HepG2 (cell line): ENCODE measurements around the gene WDR45B. TPM values are rescaled to one million over a fixed set of nuclear protein-coding genes. Genes with fewer than 3 reads are reported as not detected.

Source experiments
- ELF3 ChIP-seq: IDR thresholded peaks from 2 replicates; pipeline ENCODE4 v1.6.1; 2016; ENCODE audit warnings: missing genetic modification reagents, missing compliant biosample characterization
- EP300 ChIP-seq, 3 experiments: sonication (generic) in 1 of 3; formaldehyde crosslinking in 1 of 3; IDR thresholded peaks; 2 replicates each; pipeline versions ENCODE4 v1.5.1 to v1.6.1; 2011 to 2020; ENCODE audit warnings: low read depth in 2 of 3, low read length in 2 of 3, borderline replicate concordance in 1 of 3, improper control_type of control experiment in 1 of 3, mild to moderate bottlenecking in 1 of 3, missing genetic modification reagents in 1 of 3, moderate library complexity in 1 of 3
- HDAC1 ChIP-seq: sonication (generic); formaldehyde crosslinking; IDR thresholded peaks from 2 replicates; pipeline ENCODE4 v1.5.1; 2020; ENCODE audit warnings: mild to moderate bottlenecking, missing genetic modification reagents
- KDM6A ChIP-seq: IDR thresholded peaks from 2 replicates; pipeline ENCODE4 v1.6.1; 2016; ENCODE audit warnings: low read depth
- PHF20 ChIP-seq: sonication (generic); formaldehyde crosslinking; IDR thresholded peaks from 2 replicates; pipeline ENCODE4 v1.5.0; 2020; ENCODE audit warnings: mild to moderate bottlenecking, missing genetic modification reagents
- RFX1 ChIP-seq: fragments of 450-650 bp; IDR thresholded peaks from 2 replicates; pipeline ENCODE4 v1.6.1; 2017
- SALL1 ChIP-seq: sonication (generic); formaldehyde crosslinking; IDR thresholded peaks from 2 replicates; pipeline ENCODE4 v1.8.0; 2022; ENCODE audit warnings: mild to moderate bottlenecking, missing genetic modification reagents
- ZNF234 ChIP-seq: sonication (generic); formaldehyde crosslinking; conservative IDR thresholded peaks from 2 replicates; pipeline ENCODE4 v1.5.1; 2020; ENCODE audit warnings: mild to moderate bottlenecking, missing genetic modification reagents
- ZNF570 ChIP-seq: sonication (generic); formaldehyde crosslinking; IDR thresholded peaks from 2 replicates; pipeline ENCODE4 v1.4.0; 2020; ENCODE audit warnings: mild to moderate bottlenecking, missing genetic modification reagents, borderline replicate concordance
- polyA plus RNA-seq, 8 experiments: library from polyadenylated mRNA; depleted of rRNA in 3 of 8; stranded (reverse) in 7 of 8; unstranded in 1 of 8; fragments of >200 nt; fragmentation: Illumina TruSeq in 4 of 8; extraction: Trizol in 4 of 8; gene quantifications; 2 replicates each; pipeline versions ENCODE4 v1.2.1 to v1.2.3, GENCODE V29; 2011 to 2016; ENCODE audit warnings: low read depth in 4 of 8, missing spikeins in 1 of 8, mixed read lengths in 1 of 8; ENCODE audit not compliant: insufficient read depth in 1 of 8
- total RNA-seq, 5 experiments: library from RNA; depleted of rRNA; stranded (reverse); fragments of >200 nt; fragmentation: Illumina TruSeq; extraction: Trizol; gene quantifications; 2 replicates each; pipeline ENCODE4 v1.2.3, GENCODE V29; 2016; ENCODE audit warnings: low read depth in 1 of 5
- TF ChIP-seq, protein P1 (sequence below): sonication (generic); formaldehyde crosslinking; IDR thresholded peaks from 2 replicates; pipeline ENCODE4 v1.4.0; 2020; ENCODE audit warnings: missing genetic modification reagents
- TF ChIP-seq, protein P2 (sequence below): sonication (generic); formaldehyde crosslinking; IDR thresholded peaks from 2 replicates; pipeline ENCODE4 v1.5.0; 2020; ENCODE audit warnings: missing genetic modification reagents
- TF ChIP-seq, protein P3 (sequence below): sonication (generic); formaldehyde crosslinking; IDR thresholded peaks from one replicate; pipeline ENCODE4 v1.5.1; 2020; ENCODE audit warnings: mild to moderate bottlenecking, missing genetic modification reagents; ENCODE audit errors: not compliant biosample characterization
- TF ChIP-seq, protein P4 (sequence below): sonication (generic); formaldehyde crosslinking; IDR thresholded peaks from 2 replicates; pipeline ENCODE4 v1.8.1; 2022; ENCODE audit warnings: mild to moderate bottlenecking, missing genetic modification reagents

Gene WDR45B
- total and polyA plus RNA-seq, 2 of the 13 experiments (the other 11 are each of a cell fraction or from before 2014, with no cell fraction given): 86.2 to 155 TPM

DNA sequence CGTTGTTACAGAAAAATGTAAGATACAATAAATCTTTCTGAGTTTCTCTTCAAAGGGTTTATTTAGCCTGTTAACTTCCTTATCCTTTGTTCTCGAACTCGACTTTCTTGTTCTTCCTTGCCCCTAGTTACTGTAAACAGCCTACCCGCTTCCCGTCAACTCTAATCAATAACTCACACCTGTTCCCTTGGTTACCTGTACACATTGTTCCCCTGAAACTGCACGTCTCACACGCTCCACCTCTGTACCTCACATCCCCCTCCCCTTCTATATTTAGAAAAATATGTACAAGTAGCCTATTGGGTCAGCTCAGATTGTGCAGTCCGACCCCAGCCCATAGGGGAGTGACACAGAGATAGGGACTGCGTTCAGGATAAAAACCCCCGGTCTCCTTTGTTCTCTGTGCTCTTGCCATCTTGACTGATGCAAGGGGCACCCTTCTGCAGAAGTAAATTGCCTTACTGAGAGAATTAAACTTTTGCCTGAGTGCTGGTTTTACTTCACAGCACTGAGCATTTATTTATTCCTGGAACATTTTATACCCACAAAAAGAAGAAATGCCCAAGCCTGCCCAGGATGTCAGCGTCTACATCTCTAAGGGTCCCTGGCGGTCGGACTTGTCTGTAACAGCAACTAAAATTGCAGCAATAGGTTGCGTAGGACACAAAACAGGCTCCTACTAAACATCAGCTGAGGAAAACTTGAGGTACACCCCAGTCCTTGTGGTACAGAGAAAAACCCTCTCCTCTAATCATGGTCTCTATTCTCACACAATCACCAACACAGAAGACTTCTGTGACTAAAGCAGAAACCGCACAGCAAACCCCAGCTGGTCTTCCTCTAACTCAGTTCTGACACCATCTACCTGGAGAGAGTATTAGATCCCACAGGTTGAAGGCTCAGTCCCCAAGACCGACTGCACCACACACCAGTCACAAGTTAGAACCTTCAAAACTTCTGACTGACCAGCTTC, 11.3 kb downstream of the WDR45B start (continued):
- TF ChIP-seq, protein P1, sequence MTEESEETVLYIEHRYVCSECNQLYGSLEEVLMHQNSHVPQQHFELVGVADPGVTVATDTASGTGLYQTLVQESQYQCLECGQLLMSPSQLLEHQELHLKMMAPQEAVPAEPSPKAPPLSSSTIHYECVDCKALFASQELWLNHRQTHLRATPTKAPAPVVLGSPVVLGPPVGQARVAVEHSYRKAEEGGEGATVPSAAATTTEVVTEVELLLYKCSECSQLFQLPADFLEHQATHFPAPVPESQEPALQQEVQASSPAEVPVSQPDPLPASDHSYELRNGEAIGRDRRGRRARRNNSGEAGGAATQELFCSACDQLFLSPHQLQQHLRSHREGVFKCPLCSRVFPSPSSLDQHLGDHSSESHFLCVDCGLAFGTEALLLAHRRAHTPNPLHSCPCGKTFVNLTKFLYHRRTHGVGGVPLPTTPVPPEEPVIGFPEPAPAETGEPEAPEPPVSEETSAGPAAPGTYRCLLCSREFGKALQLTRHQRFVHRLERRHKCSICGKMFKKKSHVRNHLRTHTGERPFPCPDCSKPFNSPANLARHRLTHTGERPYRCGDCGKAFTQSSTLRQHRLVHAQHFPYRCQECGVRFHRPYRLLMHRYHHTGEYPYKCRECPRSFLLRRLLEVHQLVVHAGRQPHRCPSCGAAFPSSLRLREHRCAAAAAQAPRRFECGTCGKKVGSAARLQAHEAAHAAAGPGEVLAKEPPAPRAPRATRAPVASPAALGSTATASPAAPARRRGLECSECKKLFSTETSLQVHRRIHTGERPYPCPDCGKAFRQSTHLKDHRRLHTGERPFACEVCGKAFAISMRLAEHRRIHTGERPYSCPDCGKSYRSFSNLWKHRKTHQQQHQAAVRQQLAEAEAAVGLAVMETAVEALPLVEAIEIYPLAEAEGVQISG: no peak
- no peak for TF ChIP-seq ZNF570
- peak; percentile 44; the same call in 1 of the 2 replicates for TF ChIP-seq SALL1 (CRISPR knock-in tag)
- no peak for TF ChIP-seq KDM6A (CRISPR knock-in tag)
- peak; percentile 83 for TF ChIP-seq ELF3 (CRISPR knock-in tag)
- no peak for TF ChIP-seq ZNF234
- peak; percentile 69 for TF ChIP-seq HDAC1 (CRISPR knock-in tag)
- no peak for TF ChIP-seq PHF20 (CRISPR knock-in tag)
- TF ChIP-seq, protein P2, sequence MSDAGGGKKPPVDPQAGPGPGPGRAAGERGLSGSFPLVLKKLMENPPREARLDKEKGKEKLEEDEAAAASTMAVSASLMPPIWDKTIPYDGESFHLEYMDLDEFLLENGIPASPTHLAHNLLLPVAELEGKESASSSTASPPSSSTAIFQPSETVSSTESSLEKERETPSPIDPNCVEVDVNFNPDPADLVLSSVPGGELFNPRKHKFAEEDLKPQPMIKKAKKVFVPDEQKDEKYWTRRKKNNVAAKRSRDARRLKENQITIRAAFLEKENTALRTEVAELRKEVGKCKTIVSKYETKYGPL (CRISPR knock-in tag): no peak
- TF ChIP-seq RFX1: peak; percentile 71
- TF ChIP-seq, protein P3, sequence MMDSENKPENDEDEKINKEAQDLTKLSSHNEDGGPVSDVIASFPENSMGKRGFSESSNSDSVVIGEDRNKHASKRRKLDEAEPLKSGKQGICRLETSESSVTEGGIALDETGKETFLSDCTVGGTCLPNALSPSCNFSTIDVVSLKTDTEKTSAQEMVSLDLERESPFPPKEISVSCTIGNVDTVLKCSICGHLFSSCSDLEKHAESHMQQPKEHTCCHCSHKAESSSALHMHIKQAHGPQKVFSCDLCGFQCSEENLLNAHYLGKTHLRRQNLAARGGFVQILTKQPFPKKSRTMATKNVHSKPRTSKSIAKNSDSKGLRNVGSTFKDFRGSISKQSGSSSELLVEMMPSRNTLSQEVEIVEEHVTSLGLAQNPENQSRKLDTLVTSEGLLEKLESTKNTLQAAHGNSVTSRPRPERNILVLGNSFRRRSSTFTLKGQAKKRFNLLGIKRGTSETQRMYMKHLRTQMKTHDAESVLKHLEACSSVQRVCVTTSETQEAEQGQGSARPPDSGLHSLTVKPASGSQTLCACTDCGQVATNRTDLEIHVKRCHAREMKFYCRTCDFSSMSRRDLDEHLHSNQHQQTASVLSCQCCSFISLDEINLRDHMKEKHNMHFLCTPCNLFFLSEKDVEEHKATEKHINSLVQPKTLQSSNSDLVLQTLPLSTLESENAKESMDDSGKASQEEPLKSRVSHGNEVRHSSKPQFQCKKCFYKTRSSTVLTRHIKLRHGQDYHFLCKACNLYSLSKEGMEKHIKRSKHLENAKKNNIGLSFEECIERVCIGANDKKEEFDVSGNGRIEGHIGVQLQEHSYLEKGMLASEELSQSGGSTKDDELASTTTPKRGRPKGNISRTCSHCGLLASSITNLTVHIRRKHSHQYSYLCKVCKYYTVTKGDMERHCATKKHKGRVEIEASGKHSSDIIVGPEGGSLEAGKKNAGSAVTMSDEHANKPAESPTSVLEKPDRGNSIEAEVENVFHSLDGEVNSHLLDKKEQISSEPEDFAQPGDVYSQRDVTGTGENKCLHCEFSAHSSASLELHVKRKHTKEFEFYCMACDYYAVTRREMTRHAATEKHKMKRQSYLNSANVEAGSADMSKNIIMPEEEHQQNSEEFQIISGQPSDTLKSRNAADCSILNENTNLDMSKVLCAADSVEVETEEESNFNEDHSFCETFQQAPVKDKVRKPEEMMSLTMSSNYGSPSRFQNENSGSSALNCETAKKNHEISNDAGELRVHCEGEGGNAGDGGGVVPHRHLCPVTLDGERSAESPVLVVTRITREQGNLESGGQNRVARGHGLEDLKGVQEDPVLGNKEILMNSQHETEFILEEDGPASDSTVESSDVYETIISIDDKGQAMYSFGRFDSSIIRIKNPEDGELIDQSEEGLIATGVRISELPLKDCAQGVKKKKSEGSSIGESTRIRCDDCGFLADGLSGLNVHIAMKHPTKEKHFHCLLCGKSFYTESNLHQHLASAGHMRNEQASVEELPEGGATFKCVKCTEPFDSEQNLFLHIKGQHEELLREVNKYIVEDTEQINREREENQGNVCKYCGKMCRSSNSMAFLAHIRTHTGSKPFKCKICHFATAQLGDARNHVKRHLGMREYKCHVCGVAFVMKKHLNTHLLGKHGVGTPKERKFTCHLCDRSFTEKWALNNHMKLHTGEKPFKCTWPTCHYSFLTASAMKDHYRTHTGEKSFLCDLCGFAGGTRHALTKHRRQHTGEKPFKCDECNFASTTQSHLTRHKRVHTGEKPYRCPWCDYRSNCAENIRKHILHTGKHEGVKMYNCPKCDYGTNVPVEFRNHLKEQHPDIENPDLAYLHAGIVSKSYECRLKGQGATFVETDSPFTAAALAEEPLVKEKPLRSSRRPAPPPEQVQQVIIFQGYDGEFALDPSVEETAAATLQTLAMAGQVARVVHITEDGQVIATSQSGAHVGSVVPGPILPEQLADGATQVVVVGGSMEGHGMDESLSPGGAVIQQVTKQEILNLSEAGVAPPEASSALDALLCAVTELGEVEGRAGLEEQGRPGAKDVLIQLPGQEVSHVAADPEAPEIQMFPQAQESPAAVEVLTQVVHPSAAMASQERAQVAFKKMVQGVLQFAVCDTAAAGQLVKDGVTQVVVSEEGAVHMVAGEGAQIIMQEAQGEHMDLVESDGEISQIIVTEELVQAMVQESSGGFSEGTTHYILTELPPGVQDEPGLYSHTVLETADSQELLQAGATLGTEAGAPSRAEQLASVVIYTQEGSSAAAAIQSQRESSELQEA: no peak
- TF ChIP-seq, protein P4, sequence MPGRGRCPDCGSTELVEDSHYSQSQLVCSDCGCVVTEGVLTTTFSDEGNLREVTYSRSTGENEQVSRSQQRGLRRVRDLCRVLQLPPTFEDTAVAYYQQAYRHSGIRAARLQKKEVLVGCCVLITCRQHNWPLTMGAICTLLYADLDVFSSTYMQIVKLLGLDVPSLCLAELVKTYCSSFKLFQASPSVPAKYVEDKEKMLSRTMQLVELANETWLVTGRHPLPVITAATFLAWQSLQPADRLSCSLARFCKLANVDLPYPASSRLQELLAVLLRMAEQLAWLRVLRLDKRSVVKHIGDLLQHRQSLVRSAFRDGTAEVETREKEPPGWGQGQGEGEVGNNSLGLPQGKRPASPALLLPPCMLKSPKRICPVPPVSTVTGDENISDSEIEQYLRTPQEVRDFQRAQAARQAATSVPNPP (CRISPR knock-in tag): no peak
- TF ChIP-seq EP300 (IDR thresholded peaks at IDR 0.05; ENCODE audit: low read depth in 2 of 2, low read length in 2 of 2): peak in 1 of 2 experiments; percentile 61; a peak in 1 of 4 replicates
- TF ChIP-seq EP300 (CRISPR knock-in tag; IDR thresholded peaks at IDR 0.05; ENCODE audit: borderline replicate concordance): no peak
